NCI-H128 (cell line): ENCODE results near the gene BTG4.

Source experiments
- DNase-seq: peaks from one replicate; lab custom pipeline; 2025; ENCODE audit not compliant: unreplicated experiment; lab: John Stamatoyannopoulos, UW

The BTG4 gene

GRCh38 chr11:111500481-111500880 is 11.7 kb downstream of the BTG4 start:
- no peak for DNase-seq

GRCh38 chr11:111499483-111499882 is 12.7 kb downstream of the BTG4 start:
- DNase-seq = no peak

GRCh38 chr11:111494040-111494439 is 18.1 kb downstream of the BTG4 start:
- no peak for DNase-seq

GRCh38 chr11:111490496-111490895 is 21.7 kb downstream of the BTG4 start:
- no peak for DNase-seq

- DNase-seq = no peak
Measured at GRCh38 chr11:111483431-111483830, 28.8 kb downstream of the BTG4 start.

GRCh38 chr11:111479666-111480065 is 32.5 kb downstream of the BTG4 start:
- DNase-seq = no peak

- no peak for DNase-seq
Measured at GRCh38 chr11:111477898-111478297, 34.3 kb downstream of the BTG4 start.

GRCh38 chr11:111476956-111477355 is 35.2 kb downstream of the BTG4 start:
- DNase-seq = no peak

GRCh38 chr11:111476366-111476765 is 35.8 kb downstream of the BTG4 start:
- DNase-seq = no peak

GRCh38 chr11:111474432-111474831 is 37.8 kb downstream of the BTG4 start:
- no peak for DNase-seq

- no peak for DNase-seq
Measured at GRCh38 chr11:111472228-111472627, 40.0 kb downstream of the BTG4 start.

- DNase-seq = no peak
Measured at GRCh38 chr11:111469200-111469599, 43.0 kb downstream of the BTG4 start.

GRCh38 chr11:111466615-111467014 is 45.6 kb downstream of the BTG4 start:
- no peak for DNase-seq

GRCh38 chr11:111465400-111465799 is 46.8 kb downstream of the BTG4 start:
- no peak for DNase-seq

GRCh38 chr11:111463276-111463675 is 48.9 kb downstream of the BTG4 start:
- DNase-seq = no peak

GRCh38 chr11:111462329-111462728 is 49.9 kb downstream of the BTG4 start:
- DNase-seq = no peak

GRCh38 chr11:111461460-111462235 is 50.5 kb downstream of the BTG4 start:
- no peak for DNase-seq

GRCh38 chr11:111460856-111461255 is 51.3 kb downstream of the BTG4 start:
- DNase-seq = no peak

- DNase-seq = no peak
Measured at GRCh38 chr11:111460340-111460739, 51.8 kb downstream of the BTG4 start.

- DNase-seq = no peak
Measured at GRCh38 chr11:111459506-111460270, 52.5 kb downstream of the BTG4 start.

GRCh38 chr11:111457731-111458368 is 54.3 kb downstream of the BTG4 start:
- no peak for DNase-seq
